MM.1S (cell line): ENCODE measurements around the gene CACNA1C.

ENCODE experiments used
- DNase-seq: peaks from one replicate; pipeline ENCODE4 v3.0.0-alpha.2; 2015
- H2AFZ ChIP-seq: fragments of 300-600 bp; sonication (generic); 2 replicates; pipeline ENCODE4 v1.6.0; 2016; ENCODE audit warnings: antibody characterized with exemption, low read length
- H3F3A ChIP-seq: fragments of 300-600 bp; sonication (generic); 2 replicates; pipeline ENCODE4 v1.6.1; 2016; ENCODE audit warnings: mild to moderate bottlenecking, antibody characterized with exemption, low read length, moderate library complexity, mixed read lengths; ENCODE audit not compliant: insufficient read depth
- H3K27ac ChIP-seq: fragments of 300-600 bp; sonication (generic); 2 replicates; pipeline ENCODE4 v1.5.1; 2016; ENCODE audit warnings: mild to moderate bottlenecking, low read length
- H3K27me3 ChIP-seq: fragments of 300-600 bp; sonication (generic); replicated peaks from 2 replicates; pipeline ENCODE4 v1.6.0; 2016; ENCODE audit warnings: low read length; ENCODE audit not compliant: insufficient read depth
- H3K36me3 ChIP-seq: fragments of 300-600 bp; sonication (generic); replicated peaks from 2 replicates; pipeline ENCODE4 v1.6.1; 2016; ENCODE audit warnings: mild to moderate bottlenecking, low read length, mixed read lengths; ENCODE audit not compliant: insufficient read depth
- H3K4me1 ChIP-seq: fragments of 300-600 bp; sonication (generic); 2 replicates; pipeline ENCODE4 v1.6.1; 2016; ENCODE audit warnings: low read length, mixed read lengths
- H3K4me2 ChIP-seq: fragments of 300-600 bp; sonication (generic); 2 replicates; pipeline ENCODE4 v1.6.0; 2016; ENCODE audit warnings: low read depth, low read length
- H3K4me3 ChIP-seq: fragments of 300-600 bp; sonication (generic); 2 replicates; pipeline ENCODE4 v1.5.1; 2016; ENCODE audit warnings: low read length, mixed read lengths
- H3K79me2 ChIP-seq: fragments of 300-600 bp; sonication (generic); 2 replicates; pipeline ENCODE4 v1.6.1; 2016; ENCODE audit warnings: mixed run types, low read length, mixed read lengths
- H3K9ac ChIP-seq: fragments of 300-600 bp; sonication (generic); 2 replicates; pipeline ENCODE4 v1.6.1; 2016; ENCODE audit warnings: low read length, mixed read lengths
- H3K9me2 ChIP-seq: fragments of 300-600 bp; sonication (generic); replicated peaks from 2 replicates; pipeline ENCODE4 v1.6.1; 2016; ENCODE audit warnings: mild to moderate bottlenecking, low read length, mixed read lengths; ENCODE audit not compliant: insufficient read depth
- H3K9me3 ChIP-seq: fragments of 300-600 bp; sonication (generic); replicated peaks from 2 replicates; pipeline ENCODE4 v1.6.1; 2016; ENCODE audit warnings: mild to moderate bottlenecking, low read length, mixed read lengths; ENCODE audit not compliant: insufficient read depth
- H4K20me1 ChIP-seq: fragments of 300-600 bp; sonication (generic); 2 replicates; pipeline ENCODE4 v1.6.1; 2016; ENCODE audit warnings: mild to moderate bottlenecking, low read length, moderate library complexity, mixed read lengths; ENCODE audit not compliant: insufficient read depth
- EZH2 ChIP-seq: fragments of 300-600 bp; sonication (generic); optimal IDR thresholded peaks from 2 replicates; pipeline ENCODE3; 2017; ENCODE audit warnings: low read depth, mild to moderate bottlenecking, antibody characterized with exemption, low read length, mixed read lengths
- EZH2phosphoT487 ChIP-seq: fragments of 300-600 bp; sonication (generic); IDR thresholded peaks from 2 replicates; pipeline ENCODE4 v1.6.1; 2018; ENCODE audit warnings: antibody characterized with exemption, low read length
- TF ChIP-seq, protein P1 (sequence below): fragments of 300-600 bp; sonication (generic); IDR thresholded peaks from 2 replicates; pipeline ENCODE4 v1.5.1; 2016; ENCODE audit warnings: antibody characterized with exemption, low read length, mixed read lengths

The CACNA1C gene

DNA sequence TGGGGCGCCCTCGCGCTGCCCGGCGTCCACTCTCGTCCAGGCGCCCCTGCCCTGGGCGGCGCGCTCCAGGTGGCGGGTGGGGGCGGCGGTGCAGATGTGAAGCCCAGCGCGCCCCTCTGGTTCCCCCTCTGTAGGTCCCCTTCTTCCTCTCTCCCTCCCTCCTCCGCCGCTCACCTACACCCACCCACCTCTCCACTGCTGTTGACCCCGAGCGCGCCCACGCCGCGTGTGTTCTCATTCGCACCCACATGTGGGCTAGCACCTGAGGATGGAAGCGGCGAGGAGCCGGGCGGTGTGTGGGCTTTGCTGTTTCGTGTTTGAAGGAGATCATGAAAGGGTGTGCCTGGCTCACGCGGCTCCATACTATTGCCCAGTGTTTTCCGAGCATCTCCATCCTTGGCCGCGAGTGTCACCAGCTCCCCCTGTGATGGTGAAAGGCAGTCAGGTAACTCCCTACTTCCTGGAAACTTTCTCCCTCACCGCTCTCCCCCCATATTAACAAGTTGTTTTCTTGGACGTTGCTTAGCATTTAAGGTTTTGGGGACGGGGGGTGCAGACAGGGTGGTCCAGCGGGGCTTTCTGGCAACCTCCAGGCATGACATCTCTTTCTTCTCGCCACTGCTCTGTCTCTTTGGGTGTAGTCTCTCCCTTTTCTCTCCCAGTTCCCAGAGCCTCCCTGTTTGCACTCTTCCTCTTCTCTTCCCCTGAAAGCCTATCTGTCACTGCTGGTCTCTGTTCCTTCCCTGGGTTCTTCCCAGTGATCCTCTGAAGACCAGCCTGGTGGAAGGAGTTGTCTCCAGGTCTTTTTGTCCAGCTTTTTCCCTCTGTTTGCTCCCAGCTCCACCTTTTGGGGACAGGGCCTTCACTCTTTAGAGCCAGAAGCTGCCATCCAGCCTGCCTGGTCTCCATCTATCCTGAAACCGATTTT is 1.6 kb downstream of the CACNA1C start:
- no peak overlapping the region for H3K4me2 ChIP-seq
- no peaks in the 10 kb centered on the region for H3K79me2 ChIP-seq
- TF ChIP-seq EZH2phosphoT487 (no peak), EZH2 (no peak)
- TF ChIP-seq, protein P1, sequence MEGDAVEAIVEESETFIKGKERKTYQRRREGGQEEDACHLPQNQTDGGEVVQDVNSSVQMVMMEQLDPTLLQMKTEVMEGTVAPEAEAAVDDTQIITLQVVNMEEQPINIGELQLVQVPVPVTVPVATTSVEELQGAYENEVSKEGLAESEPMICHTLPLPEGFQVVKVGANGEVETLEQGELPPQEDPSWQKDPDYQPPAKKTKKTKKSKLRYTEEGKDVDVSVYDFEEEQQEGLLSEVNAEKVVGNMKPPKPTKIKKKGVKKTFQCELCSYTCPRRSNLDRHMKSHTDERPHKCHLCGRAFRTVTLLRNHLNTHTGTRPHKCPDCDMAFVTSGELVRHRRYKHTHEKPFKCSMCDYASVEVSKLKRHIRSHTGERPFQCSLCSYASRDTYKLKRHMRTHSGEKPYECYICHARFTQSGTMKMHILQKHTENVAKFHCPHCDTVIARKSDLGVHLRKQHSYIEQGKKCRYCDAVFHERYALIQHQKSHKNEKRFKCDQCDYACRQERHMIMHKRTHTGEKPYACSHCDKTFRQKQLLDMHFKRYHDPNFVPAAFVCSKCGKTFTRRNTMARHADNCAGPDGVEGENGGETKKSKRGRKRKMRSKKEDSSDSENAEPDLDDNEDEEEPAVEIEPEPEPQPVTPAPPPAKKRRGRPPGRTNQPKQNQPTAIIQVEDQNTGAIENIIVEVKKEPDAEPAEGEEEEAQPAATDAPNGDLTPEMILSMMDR: no peak
- no peaks in the 10 kb centered on the region for H4K20me1 ChIP-seq
- peaks cover 5% of the 10 kb centered on the region for H3F3A ChIP-seq
- no peaks in the 10 kb centered on the region for H3K9me2 ChIP-seq
- H3K9me3 ChIP-seq: no peaks in the 10 kb centered on the region
- peaks cover 16% of the 10 kb centered on the region for H3K4me1 ChIP-seq
- no peaks in the 10 kb centered on the region for H3K36me3 ChIP-seq
- H3K27me3 ChIP-seq: peaks cover 17% of the 10 kb centered on the region
- H3K27ac ChIP-seq: no peak overlapping the region
- H2AFZ ChIP-seq: no peak overlapping the region
- H3K9ac ChIP-seq: no peak overlapping the region
- no peak for DNase-seq
- H3K4me3 ChIP-seq: no peak overlapping the region

DNA sequence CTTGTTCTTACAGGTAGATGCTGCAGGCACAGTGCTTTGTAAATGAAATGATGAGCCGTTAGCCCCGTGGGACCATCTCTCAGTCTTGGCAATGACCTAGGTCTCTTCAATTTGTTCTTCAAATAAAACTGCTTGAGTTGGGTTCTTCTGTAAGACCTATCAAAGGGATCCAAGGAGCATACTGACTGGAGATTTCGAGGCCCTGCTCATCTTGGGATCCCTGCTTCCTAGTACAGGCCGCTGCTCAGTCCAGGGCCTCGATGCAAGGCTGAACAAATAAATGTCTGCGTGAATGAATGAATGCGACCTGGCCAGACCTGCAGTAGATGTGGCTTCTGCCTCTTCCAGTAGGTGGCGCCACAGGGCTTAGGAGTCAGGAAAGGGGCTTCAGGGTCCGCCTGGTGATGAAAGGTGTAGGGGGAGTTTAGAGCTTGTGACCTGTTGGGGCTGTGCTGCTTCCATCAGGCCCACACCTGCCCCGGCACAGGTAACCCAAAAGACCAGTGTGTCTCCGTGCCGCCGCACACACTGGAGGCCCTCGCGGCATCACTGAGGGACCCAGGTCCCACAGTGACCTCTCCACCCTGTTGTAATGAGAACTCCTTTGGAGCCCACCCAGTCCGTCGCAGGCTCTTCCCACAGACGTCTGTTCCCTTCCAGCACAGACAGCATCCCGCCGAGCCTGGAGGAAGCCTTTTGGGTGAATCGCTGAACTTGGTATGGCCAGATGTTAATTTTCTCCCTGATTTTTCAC is 4.4 kb downstream of the CACNA1C start:
- Histone ChIP-seq H3K4me2 (no peak overlapping the region), H3K36me3 (no peaks in the 10 kb centered on the region), H3K4me3 (no peak overlapping the region), H4K20me1 (no peaks in the 10 kb centered on the region), H3K27me3 (peaks cover 17% of the 10 kb centered on the region), H3F3A (no peaks in the 10 kb centered on the region), H3K9ac (no peak overlapping the region), H3K9me3 (no peaks in the 10 kb centered on the region), H3K27ac (no peak overlapping the region), H2AFZ (no peak overlapping the region), H3K79me2 (no peaks in the 10 kb centered on the region), H3K9me2 (no peaks in the 10 kb centered on the region), H3K4me1 (no peaks in the 10 kb centered on the region)
- peak; percentile 52 for DNase-seq
- TF ChIP-seq, protein P1: peak; percentile 76
- no peak for TF ChIP-seq EZH2phosphoT487

DNA sequence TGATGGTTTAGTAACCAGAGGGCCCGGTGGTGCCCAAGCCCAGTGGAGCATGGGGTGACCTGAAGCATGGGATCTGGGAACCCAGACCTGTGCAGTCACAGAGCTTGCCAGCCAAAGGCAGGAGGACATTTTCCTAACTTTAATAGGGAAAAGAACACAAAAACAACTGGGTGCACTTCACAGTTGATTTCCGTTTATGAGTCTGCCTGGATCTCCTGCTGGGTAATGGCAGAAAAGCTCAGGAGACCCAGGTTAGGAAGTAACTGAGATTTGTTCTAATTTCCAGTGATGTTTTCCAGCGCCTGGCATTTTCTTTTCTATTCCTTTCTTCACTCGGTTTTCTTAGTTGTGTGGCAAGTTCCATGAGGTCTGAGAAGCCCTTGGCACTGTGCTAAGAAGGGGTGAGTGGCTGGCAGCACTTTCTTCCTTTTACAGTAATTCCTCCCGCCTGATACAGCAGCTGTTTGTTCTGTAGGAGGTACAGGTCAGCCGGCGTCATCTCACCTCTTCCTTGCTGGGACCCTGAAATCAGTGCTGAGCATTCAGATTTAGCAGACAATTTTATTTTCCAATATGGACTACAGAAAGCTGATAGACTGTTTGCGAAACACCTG is 5.1 kb downstream of the CACNA1C start:
- Histone ChIP-seq H3F3A (no peaks in the 10 kb centered on the region), H3K9ac (no peak overlapping the region)

More for the DNA sequence above, 5.1 kb downstream of the CACNA1C start:
- Histone ChIP-seq H3K4me3 (no peak overlapping the region), H3K79me2 (no peaks in the 10 kb centered on the region), H3K36me3 (no peaks in the 10 kb centered on the region), H3K9me3 (no peaks in the 10 kb centered on the region), H3K4me1 (no peaks in the 10 kb centered on the region), H3K27ac (no peak overlapping the region), H3K9me2 (no peaks in the 10 kb centered on the region), H3K4me2 (no peak overlapping the region), H2AFZ (no peak overlapping the region), H4K20me1 (no peaks in the 10 kb centered on the region), H3K27me3 (peaks cover 17% of the 10 kb centered on the region)
- no peak for DNase-seq
- no peak for TF ChIP-seq EZH2phosphoT487
- no peak for TF ChIP-seq EZH2
- TF ChIP-seq, protein P1: no peak
